Measurements from ENCODE around the gene LMOD3.

DNA sequence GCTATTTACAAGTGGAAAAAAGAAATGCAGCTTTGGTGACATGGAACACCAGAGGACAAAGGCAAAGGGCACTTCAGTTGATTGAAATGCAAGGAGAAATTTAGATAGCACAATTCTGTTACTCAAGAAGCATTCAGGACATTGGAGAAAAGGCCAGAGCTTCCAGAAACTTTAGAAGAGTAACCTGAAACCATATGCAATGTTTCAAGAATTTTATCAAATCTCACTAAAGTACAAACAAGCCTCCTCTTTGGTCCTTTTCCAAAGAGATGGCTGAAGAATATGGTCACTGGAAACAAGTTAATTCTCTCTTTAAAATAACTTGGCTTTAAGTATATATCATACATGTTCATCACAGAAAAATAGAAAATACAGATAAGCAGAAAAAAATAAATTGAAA is 14.6 kb upstream of the LMOD3 start:
- TF ChIP-seq, protein P1, sequence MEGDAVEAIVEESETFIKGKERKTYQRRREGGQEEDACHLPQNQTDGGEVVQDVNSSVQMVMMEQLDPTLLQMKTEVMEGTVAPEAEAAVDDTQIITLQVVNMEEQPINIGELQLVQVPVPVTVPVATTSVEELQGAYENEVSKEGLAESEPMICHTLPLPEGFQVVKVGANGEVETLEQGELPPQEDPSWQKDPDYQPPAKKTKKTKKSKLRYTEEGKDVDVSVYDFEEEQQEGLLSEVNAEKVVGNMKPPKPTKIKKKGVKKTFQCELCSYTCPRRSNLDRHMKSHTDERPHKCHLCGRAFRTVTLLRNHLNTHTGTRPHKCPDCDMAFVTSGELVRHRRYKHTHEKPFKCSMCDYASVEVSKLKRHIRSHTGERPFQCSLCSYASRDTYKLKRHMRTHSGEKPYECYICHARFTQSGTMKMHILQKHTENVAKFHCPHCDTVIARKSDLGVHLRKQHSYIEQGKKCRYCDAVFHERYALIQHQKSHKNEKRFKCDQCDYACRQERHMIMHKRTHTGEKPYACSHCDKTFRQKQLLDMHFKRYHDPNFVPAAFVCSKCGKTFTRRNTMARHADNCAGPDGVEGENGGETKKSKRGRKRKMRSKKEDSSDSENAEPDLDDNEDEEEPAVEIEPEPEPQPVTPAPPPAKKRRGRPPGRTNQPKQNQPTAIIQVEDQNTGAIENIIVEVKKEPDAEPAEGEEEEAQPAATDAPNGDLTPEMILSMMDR (IDR thresholded peaks at IDR 0.05), result no peak
- TF ChIP-seq POLR2A (IDR thresholded peaks at IDR 0.05) (no peak), POLR2AphosphoS5 (IDR thresholded peaks at IDR 0.05) (no peak), EP300 (IDR thresholded peaks at IDR 0.05) (no peak)
